GM13977 (cell line): Measurements from ENCODE around the gene MAD1L1.

Experiments used
- DNase-seq: peaks from one replicate; pipeline ENCODE4 v3.0.0; 2012; ENCODE audit warnings: low spot score
- CTCF ChIP-seq: IDR thresholded peaks from 2 replicates; pipeline ENCODE4 v1.5.1; 2012; ENCODE audit warnings: mild to moderate bottlenecking, control low read depth; ENCODE audit not compliant: insufficient read depth; ENCODE audit errors: extremely low read depth, missing control alignments
- in situ Hi-C: fragments of 300-500 bp; cut with MboI; formaldehyde crosslinking; loops from one replicate; pipeline ENCODE4 v1.12.0; 2022; ENCODE audit warnings: low sequenced_read_pairs, low pct_unique_long_range_greater_than_20kb, mixed read lengths, inconsistent platforms; ENCODE audit not compliant: unreplicated experiment

Gene MAD1L1

GRCh38 chr7:1769286-1770200 is 463.2 kb downstream of the MAD1L1 start:
- TF ChIP-seq CTCF: no peak
- in situ Hi-C loops: no loop called here
- DNase-seq: no peak

GRCh38 chr7:1768832-1769231 is 463.9 kb downstream of the MAD1L1 start:
- no peak for TF ChIP-seq CTCF
- DNase-seq: no peak
- in situ Hi-C loops: no loop called here

- DNase-seq: no peak
- in situ Hi-C loops: no loop called here
- no peak for TF ChIP-seq CTCF
Measured at GRCh38 chr7:1767524-1767923, 465.2 kb downstream of the MAD1L1 start.
